ENCODE results near the gene RBMS2.
A peak's percentile ranks its signal among the peaks of the same experiment; 100 is the strongest.
"Not testable (repeated sequence)": the region's sequence is repeated elsewhere in the genome, so short reads cannot be mapped to it uniquely, and the experiment has no call there.

The RBMS2 gene

GRCh38 chr12:56521590-56522371 lies at the start of gene RBMS2:
RBMS2 (plus strand) TSS chr12:56521820; CDS start chr12:56522024, 204 bp downstream.
- no peak for DNase-seq (ENCODE audit: low read depth in 4 of 4, low spot score in 1 of 4)

- DNase-seq (ENCODE audit: low read depth in 4 of 4, low spot score in 1 of 4) = no peak
Observed at GRCh38 chr12:56474389-56474788, 47.2 kb upstream of the RBMS2 start.

GRCh38 chr12:56476143-56476542 lies 45.5 kb upstream of the RBMS2 start:
- DNase-seq (ENCODE audit: low read depth in 4 of 4, low spot score in 1 of 4) = no peak

GRCh38 chr12:56476972-56477432 lies 44.6 kb upstream of the RBMS2 start:
- no peak for DNase-seq (ENCODE audit: low read depth in 4 of 4, low spot score in 1 of 4)

- DNase-seq (ENCODE audit: low read depth in 4 of 4, low spot score in 1 of 4) = no peak
Observed at GRCh38 chr12:56477521-56478225, 43.9 kb upstream of the RBMS2 start.

- no peak for DNase-seq (ENCODE audit: low read depth in 4 of 4, low spot score in 1 of 4)
Observed at GRCh38 chr12:56479625-56480024, 42.0 kb upstream of the RBMS2 start.

GRCh38 chr12:56484566-56484965 lies 37.1 kb upstream of the RBMS2 start:
- no peak for DNase-seq (ENCODE audit: low read depth in 4 of 4, low spot score in 1 of 4)

- DNase-seq (ENCODE audit: low read depth in 4 of 4, low spot score in 1 of 4) = no peak
Observed at GRCh38 chr12:56486694-56487093, 34.9 kb upstream of the RBMS2 start.

- no peak for DNase-seq (ENCODE audit: low read depth in 4 of 4, low spot score in 1 of 4)
Observed at GRCh38 chr12:56487448-56488040, 34.1 kb upstream of the RBMS2 start.

- peak in 3 of 4 experiments; percentile 36 to 54 (median 44) for DNase-seq (ENCODE audit: low read depth in 4 of 4, low spot score in 1 of 4)
Observed at GRCh38 chr12:56488041-56488955, 33.3 kb upstream of the RBMS2 start, which contains the start of gene GLS2. GLS2 (minus strand) TSS chr12:56488161; CDS start chr12:56488118, 43 bp downstream.

GRCh38 chr12:56490360-56490759 lies 31.3 kb upstream of the RBMS2 start:
- no peak for DNase-seq (ENCODE audit: low read depth in 4 of 4, low spot score in 1 of 4)

- not testable (repeated sequence) for DNase-seq (ENCODE audit: low read depth in 4 of 4, low spot score in 1 of 4)
Observed at GRCh38 chr12:56493409-56494105, 28.1 kb upstream of the RBMS2 start.

GRCh38 chr12:56494106-56494415 lies 27.6 kb upstream of the RBMS2 start:
- not testable (repeated sequence) for DNase-seq (ENCODE audit: low read depth in 4 of 4, low spot score in 1 of 4)

GRCh38 chr12:56494481-56494880 lies 27.1 kb upstream of the RBMS2 start:
- DNase-seq (ENCODE audit: low read depth in 4 of 4, low spot score in 1 of 4) = not testable (repeated sequence)

- peak in 3 of 4 experiments; percentile 36 to 46 (median 45) for DNase-seq (ENCODE audit: low read depth in 4 of 4, low spot score in 1 of 4)
Observed at GRCh38 chr12:56496704-56497103, 24.9 kb upstream of the RBMS2 start.

GRCh38 chr12:56498126-56498902 lies 23.3 kb upstream of the RBMS2 start:
- DNase-seq (ENCODE audit: low read depth in 4 of 4, low spot score in 1 of 4) = not testable (repeated sequence)

- not testable (repeated sequence) for DNase-seq (ENCODE audit: low read depth in 4 of 4, low spot score in 1 of 4)
Observed at GRCh38 chr12:56499452-56499851, 22.2 kb upstream of the RBMS2 start.

GRCh38 chr12:56499879-56500278 lies 21.7 kb upstream of the RBMS2 start:
- DNase-seq (ENCODE audit: low read depth in 4 of 4, low spot score in 1 of 4) = not testable (repeated sequence)

- no peak for DNase-seq (ENCODE audit: low read depth in 4 of 4, low spot score in 1 of 4)
Observed at GRCh38 chr12:56510786-56511185, 10.8 kb upstream of the RBMS2 start.

- DNase-seq (ENCODE audit: low read depth in 4 of 4, low spot score in 1 of 4) = not testable (repeated sequence)
Observed at GRCh38 chr12:56514014-56514318, 7.7 kb upstream of the RBMS2 start.
